Raji (cell line): ENCODE measurements around the gene TEX36.

Experiments used
- POLR2A ChIP-seq: IDR thresholded peaks from 2 replicates; pipeline ENCODE4 v1.6.1; 2011; ENCODE audit warnings: low read depth, low read length, control low read depth; ENCODE audit not compliant: insufficient read depth

TEX36 gene

GRCh38 chr10:125683063-125683462 is at the start of gene TEX36:
Gene TEX36 (minus strand): TSS chr10:125683163. CDS start chr10:125682989, 174 bp downstream.
- no peak for TF ChIP-seq POLR2A

DNA sequence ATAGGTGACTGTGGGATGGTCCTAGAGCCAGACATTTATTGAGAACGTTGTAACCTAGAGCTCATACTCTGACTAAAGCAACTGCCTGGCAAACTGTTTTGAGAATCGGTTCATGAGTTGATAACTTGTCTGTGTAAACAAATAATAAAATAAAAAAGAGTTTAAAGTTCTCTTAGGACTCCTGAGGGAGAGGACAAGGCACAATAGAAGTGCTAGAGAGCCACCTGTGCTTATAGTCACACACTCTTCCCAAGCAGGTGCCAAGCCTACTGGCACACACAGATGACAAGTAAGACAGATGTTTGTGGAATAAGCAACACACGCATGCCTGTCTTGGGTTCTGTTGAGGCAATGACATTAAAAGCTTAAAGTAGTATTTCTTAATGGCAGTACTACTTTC is 44.5 kb upstream of the TEX36 start:
- TF ChIP-seq POLR2A = no peak

DNA sequence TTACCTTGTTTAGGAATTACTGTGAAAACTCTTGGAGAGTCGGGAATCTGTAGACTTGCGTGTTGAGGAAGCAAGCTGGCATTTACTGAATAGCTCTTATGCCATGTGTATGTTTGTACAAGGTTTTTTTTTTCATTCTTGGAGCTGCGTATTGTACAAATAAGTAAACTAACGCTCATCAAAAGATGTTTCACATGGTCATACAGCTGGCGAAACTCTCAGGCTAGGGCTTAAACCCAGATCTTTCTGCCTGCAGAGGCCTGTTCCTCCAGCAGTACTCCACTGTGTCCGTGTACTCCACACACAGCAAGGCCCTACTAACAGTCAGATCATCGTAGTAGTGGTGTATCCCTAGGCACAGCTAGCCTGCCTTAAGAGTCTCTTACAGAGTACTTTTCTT is 44.0 kb upstream of the TEX36 start:
- TF ChIP-seq POLR2A = no peak

- no peak for TF ChIP-seq POLR2A
These were observed 39.8 kb upstream of the TEX36 start for GRCh38 chr10:125722811-125723210.

GRCh38 chr10:125721035-125721434 is 38.1 kb upstream of the TEX36 start:
- TF ChIP-seq POLR2A = no peak

DNA sequence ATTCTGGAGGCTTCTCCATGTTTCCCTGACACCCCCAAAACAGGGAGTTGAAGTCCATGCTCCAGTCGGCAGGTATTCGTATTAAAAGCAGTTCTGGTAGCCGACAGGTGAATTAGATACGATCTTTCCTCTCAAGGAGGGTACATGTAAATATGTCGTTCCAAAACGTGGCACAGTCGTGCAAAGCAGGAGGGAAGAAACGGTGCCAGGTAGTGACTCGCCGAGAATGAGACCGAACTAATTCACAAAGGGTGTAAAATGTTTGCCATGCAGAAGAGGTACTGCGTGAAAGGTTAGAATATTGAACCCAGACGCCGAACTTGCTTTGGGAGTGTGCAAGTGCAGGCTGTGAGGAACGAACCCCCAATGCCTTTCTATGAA is 37.0 kb upstream of the TEX36 start:
- no peak for TF ChIP-seq POLR2A

DNA sequence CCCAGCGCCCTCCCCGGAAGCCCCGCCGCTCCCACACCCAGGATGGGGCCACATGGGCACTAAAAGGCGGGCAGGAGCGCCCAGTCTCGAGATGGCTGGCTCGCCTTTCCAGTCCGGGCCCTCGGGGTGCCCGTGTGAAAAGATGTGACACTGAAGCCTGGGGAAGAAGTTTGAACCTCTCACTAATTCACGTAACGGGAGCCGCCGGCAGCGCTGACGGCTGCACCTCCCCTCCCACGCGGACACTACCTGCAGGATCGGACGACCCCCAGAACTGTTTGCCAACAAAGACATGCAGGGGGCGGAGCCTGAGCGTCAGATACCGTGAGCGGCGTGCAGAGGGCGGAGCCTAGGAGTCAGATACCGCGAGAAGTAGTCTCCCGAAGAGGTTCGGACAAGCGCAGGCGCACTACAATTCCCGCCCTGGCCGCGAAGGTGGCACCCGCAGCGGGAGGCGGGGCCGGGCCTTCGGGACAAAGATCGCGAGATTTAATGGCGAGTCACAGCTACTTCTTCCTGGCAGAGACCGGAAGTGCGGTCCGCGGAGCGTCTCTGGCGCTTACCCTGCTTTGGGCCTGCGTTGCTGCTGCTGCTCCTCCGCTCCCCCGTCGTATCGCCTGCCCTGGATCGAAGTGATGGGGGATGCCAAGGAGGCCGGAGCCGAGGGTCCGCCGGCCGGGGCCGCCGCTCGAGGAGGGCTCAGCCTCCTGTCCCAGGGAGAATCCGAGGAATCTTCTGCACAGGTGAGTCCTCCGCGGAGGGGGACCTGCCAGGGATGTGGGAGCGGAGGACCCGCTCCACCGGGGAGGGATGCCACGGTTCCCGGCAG is 36.4 kb upstream of the TEX36 start, which contains the start of gene EDRF1:
EDRF1 (plus strand) TSS at position 537 of the 829 bp plus-strand sequence; CDS start at position 636, 99 bp downstream.
- peak; percentile 96 for TF ChIP-seq POLR2A

GRCh38 chr10:125711110-125711750 is 28.3 kb upstream of the TEX36 start:
- TF ChIP-seq POLR2A = no peak

DNA sequence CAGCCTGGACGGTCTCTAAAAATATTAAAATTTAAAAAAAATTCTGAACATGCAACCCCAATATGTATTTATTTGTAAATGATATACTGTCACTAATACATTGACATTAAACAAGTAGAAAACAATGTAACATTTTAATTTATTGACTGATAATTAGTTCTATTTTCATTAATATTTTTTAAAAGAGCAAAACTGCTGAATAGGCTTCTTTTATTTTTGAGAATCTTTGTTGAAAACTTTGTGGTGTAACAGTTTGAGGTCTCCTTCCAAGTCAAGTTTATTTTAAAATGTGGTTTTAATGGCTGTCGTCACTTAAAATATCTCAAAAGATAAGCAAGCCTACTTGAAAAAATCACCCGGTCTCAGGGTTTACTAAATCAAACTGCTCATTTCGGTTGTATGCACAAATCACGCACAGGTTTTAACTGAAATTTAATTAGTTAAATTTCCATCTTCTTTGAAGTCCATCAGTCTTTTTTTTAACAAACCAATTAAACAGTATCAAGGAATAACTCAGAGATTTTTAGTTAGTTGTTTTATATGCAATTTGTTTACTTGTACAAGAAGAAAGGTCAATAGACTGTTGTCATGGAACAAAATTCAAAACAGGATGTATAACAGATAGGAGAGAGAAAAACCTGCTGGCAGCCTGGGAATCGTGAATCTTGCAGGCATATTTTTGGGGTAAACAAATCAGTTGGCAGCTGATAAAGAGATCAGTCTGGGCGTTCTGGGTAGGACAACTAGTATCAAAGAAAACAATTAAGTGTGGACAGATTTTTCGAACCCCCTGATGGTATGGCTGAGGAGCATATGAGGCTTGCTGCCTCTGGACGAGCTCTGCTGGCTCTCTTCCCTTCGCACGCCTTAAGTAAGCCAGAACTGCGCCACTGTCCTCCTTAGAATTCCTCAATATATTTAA is 26.9 kb upstream of the TEX36 start:
- TF ChIP-seq POLR2A = no peak

DNA sequence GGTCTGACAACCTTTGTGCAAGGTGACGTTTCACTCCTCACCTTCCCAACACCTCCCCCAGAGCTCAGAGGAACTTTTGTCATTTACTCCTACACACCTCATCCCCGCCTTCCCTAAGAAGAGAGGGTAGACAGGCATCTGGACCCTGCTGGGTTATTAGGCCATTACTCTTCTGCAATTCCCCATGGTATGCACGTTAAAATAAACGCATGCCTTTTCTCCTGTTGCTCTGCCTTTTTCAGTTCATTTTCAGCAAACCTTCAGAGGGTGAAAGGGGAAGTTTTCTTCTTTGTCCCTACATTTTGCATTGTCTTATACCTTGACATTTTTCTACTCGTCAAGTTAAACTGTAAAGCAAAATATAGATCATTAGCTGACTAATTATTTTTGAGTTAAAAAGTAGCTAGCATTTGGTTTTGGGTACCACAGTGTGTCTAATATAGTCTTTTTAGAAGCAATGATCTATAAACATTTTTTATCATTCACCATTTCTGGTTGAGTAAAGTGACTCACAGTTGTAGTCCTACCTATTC is 26.1 kb upstream of the TEX36 start:
- no peak for TF ChIP-seq POLR2A

DNA sequence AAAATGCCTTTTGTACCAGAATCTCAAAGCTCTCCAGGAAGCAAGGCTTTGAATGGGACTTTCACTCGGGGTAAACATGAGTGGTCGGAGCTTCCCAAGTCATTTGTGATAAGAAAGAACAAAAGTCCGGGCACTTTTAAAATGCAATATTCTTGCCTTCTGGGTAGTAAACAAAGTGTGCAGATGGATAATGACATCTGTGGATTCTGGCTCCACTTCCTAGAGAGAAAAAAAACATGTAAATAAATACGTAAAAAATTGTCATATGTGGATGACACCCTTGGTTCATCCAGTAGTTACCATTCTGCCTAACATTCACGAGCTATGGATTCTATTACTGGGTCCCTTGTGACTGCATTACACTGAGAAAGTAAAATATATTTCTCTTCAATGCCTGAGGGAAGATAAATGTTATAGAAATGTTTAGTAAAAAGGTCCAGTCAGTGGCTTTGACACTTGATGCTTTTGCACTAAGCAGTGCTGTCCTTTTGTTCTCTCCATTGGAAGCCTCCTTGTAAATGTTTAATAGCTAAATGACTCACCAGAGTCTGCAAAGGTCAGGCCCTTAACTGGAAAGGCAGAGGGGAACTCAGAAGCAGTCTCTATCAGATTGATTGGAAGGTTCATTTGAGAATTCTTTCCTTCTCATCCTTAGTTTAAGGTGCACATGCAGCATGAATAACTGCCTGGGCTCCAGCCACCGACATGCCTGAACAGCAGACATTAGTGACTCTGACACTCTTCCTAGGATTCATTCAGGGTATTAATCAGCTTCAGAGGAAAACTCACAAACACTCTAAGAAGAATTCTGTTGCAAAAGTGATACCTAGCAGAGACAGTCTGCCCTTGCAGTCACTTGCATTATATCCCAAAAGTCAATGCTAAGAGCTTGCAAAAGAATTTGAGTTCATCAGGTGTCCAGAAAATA is 24.8 kb upstream of the TEX36 start:
- TF ChIP-seq POLR2A = no peak

GRCh38 chr10:125700355-125700911 is 17.5 kb upstream of the TEX36 start:
- TF ChIP-seq POLR2A = no peak

GRCh38 chr10:125699562-125700143 is 16.7 kb upstream of the TEX36 start:
- no peak for TF ChIP-seq POLR2A

GRCh38 chr10:125698481-125698998 is 15.6 kb upstream of the TEX36 start:
- TF ChIP-seq POLR2A = no peak

- TF ChIP-seq POLR2A = no peak
These were observed 11.9 kb upstream of the TEX36 start for GRCh38 chr10:125694883-125695282.
